SK-N-SH (cell line): ENCODE data around the gene ARHGEF37. TPM values are rescaled to one million over a fixed set of nuclear protein-coding genes. Genes with fewer than 3 reads are reported as not detected.

Experiments used
- CTCF ChIA-PET: fragments of 300-600, 350-600 bp; formaldehyde crosslinking; extraction: SDS; loops from one replicate; lab custom pipeline; 2021; lab: Yijun Ruan, JAX
- POLR2A ChIA-PET: fragments of 350-600 bp; sonication (Branson Sonifier 250); formaldehyde crosslinking; extraction: SDS; loops from one replicate; lab custom pipeline; 2020; ENCODE audit warnings: antibody characterized with exemption, inconsistent platforms; lab: Yijun Ruan, JAX
- DNase-seq: peaks from one replicate; pipeline ENCODE4 v3.0.0; 2012
- H2AFZ ChIP-seq: fragments of 200-600 bp; sonication (generic); 2 replicates; pipeline ENCODE4 v1.8.1; 2016; ENCODE audit warnings: antibody characterized with exemption, mild to moderate bottlenecking, low read depth
- H3F3A ChIP-seq: fragments of 200-600 bp; sonication (generic); replicated peaks from 2 replicates; pipeline ENCODE3; 2016; ENCODE audit warnings: antibody characterized with exemption, mild to moderate bottlenecking; ENCODE audit not compliant: insufficient read depth
- H3K27ac ChIP-seq, 2 experiments: fragments of 200-500 bp in 1 of 2; fragments of 200-600 bp in 1 of 2; sonication (Bioruptor generic) in 1 of 2; sonication (generic), shearing (Covaris generic) in 1 of 2; 2 replicates each; pipeline versions ENCODE4 v1.5.1 to v1.6.1; 2014 to 2016; ENCODE audit warnings: low read depth in 2 of 2, inconsistent platforms in 1 of 2, low read length in 1 of 2, mild to moderate bottlenecking in 1 of 2, mixed read lengths in 1 of 2
- H3K27me3 ChIP-seq: fragments of 200-600 bp; sonication (generic), shearing (Covaris generic); 2 replicates; pipeline ENCODE4 v1.6.1; 2016; ENCODE audit warnings: mixed run types; ENCODE audit not compliant: insufficient read depth
- H3K36me3 ChIP-seq, 2 experiments: fragments of 200-500 bp in 1 of 2; fragments of 200-600 bp in 1 of 2; sonication (Bioruptor generic) in 1 of 2; sonication (generic) in 1 of 2; replicated peaks in 1 of 2; 2 replicates each; pipeline versions ENCODE3 to v1.5.1; 2014 to 2016; ENCODE audit warnings: low read length in 1 of 2, mild to moderate bottlenecking in 1 of 2; ENCODE audit not compliant: insufficient read depth in 2 of 2, control insufficient read depth in 1 of 2
- H3K4me1 ChIP-seq, 2 experiments: fragments of 200-500 bp in 1 of 2; fragments of 200-600 bp in 1 of 2; sonication (Bioruptor generic) in 1 of 2; sonication (generic), shearing (Covaris generic) in 1 of 2; 2 replicates each; pipeline versions ENCODE4 v1.5.1 to v1.6.1; 2014 to 2016; ENCODE audit warnings: low read depth in 1 of 2, low read length in 1 of 2, mixed run types in 1 of 2; ENCODE audit not compliant: insufficient read depth in 2 of 2, control insufficient read depth in 1 of 2
- H3K4me2 ChIP-seq: fragments of 200-600 bp; sonication (generic), shearing (Covaris generic); 2 replicates; pipeline ENCODE4 v1.6.1; 2017; ENCODE audit warnings: mixed run types
- H3K4me3 ChIP-seq, 2 experiments: fragments of 200-500 bp in 1 of 2; fragments of 200-600 bp in 1 of 2; sonication (Bioruptor generic) in 1 of 2; sonication (generic), shearing (Covaris generic) in 1 of 2; 2 replicates each; pipeline versions ENCODE4 v1.5.1 to v1.8.1; 2014 to 2016; ENCODE audit warnings: low read depth in 2 of 2, inconsistent platforms in 1 of 2, low read length in 1 of 2, mild to moderate bottlenecking in 1 of 2, mixed read lengths in 1 of 2, moderate library complexity in 1 of 2
- H3K79me2 ChIP-seq: fragments of 200-600 bp; sonication (generic); 2 replicates; pipeline ENCODE4 v1.8.1; 2017; ENCODE audit warnings: mild to moderate bottlenecking; ENCODE audit not compliant: insufficient read depth
- H3K9ac ChIP-seq: fragments of 200-600 bp; sonication (generic); 2 replicates; pipeline ENCODE4 v1.6.1; 2017; ENCODE audit warnings: mixed run types
- H3K9me2 ChIP-seq: fragments of 200-600 bp; sonication (generic); 2 replicates; pipeline ENCODE4 v1.6.1; 2017; ENCODE audit warnings: mixed run types
- H3K9me3 ChIP-seq: fragments of 200-600 bp; sonication (generic); 2 replicates; pipeline ENCODE4 v1.6.1; 2017; ENCODE audit warnings: mixed run types, mild to moderate bottlenecking, moderate library complexity
- H4K20me1 ChIP-seq: fragments of 200-600 bp; sonication (generic); 2 replicates; pipeline ENCODE4 v1.6.1; 2017; ENCODE audit warnings: mild to moderate bottlenecking, mixed run types; ENCODE audit not compliant: insufficient read depth
- GATA2 ChIP-seq: sonication (generic); formaldehyde crosslinking; IDR thresholded peaks from 2 replicates; pipeline ENCODE4 v1.5.0; 2020; ENCODE audit warnings: mild to moderate bottlenecking, missing genetic modification reagents
- IRF3 ChIP-seq: fragments of 150-350 bp; IDR thresholded peaks from 2 replicates; pipeline ENCODE4 v1.6.1; 2016; ENCODE audit warnings: mild to moderate bottlenecking, low read depth, low read length
- MXI1 ChIP-seq: IDR thresholded peaks from 2 replicates; pipeline ENCODE4 v1.6.1; 2012; ENCODE audit warnings: mild to moderate bottlenecking, low read depth, low read length, improper control_type of control experiment
- PBX3 ChIP-seq: IDR thresholded peaks from 2 replicates; pipeline ENCODE4; 2012
- POLR2AphosphoS5 ChIP-seq: IDR thresholded peaks from 2 replicates; pipeline ENCODE4 v1.6.1; 2012; ENCODE audit warnings: low read depth, low read length
- RAD21 ChIP-seq: IDR thresholded peaks from 2 replicates; pipeline ENCODE4 v1.6.1; 2012; ENCODE audit warnings: mild to moderate bottlenecking, low read length
- RCOR1 ChIP-seq: fragments of 150-350 bp; IDR thresholded peaks from 2 replicates; pipeline ENCODE4 v1.6.1; 2017; ENCODE audit warnings: antibody characterized with exemption, low read length
- REST ChIP-seq: IDR thresholded peaks from 2 replicates; pipeline ENCODE4 v1.6.1; 2012; ENCODE audit warnings: mild to moderate bottlenecking, low read depth, low read length, moderate library complexity
- RFX5 ChIP-seq: IDR thresholded peaks from 2 replicates; pipeline ENCODE4 v1.6.1; 2012; ENCODE audit warnings: mild to moderate bottlenecking, improper control_type of control experiment, low read length
- RXRA ChIP-seq: IDR thresholded peaks from 2 replicates; pipeline ENCODE4 v1.4.0; 2012; ENCODE audit warnings: low read depth, mild to moderate bottlenecking, borderline replicate concordance
- TCF12 ChIP-seq: IDR thresholded peaks from 2 replicates; pipeline ENCODE4 v1.4.0; 2012
- USF2 ChIP-seq: fragments of 150-350 bp; IDR thresholded peaks from 2 replicates; pipeline ENCODE4 v1.6.1; 2017; ENCODE audit warnings: antibody characterized with exemption, low read length, low read depth, borderline replicate concordance
- WGBS: methylation state at CpG from one replicate; pipeline ENCODE4 v1.1.6; 2017; ENCODE audit warnings: low lambda C conversion rate; 5-methylcytosine and 5-hydroxymethylcytosine counted together
- polyA plus RNA-seq, 3 experiments: library from polyadenylated mRNA; depleted of rRNA; stranded (reverse); fragments of >200 nt; gene quantifications; 2 replicates each; pipeline ENCODE4 v1.2.3, GENCODE V29; 2012

Gene ARHGEF37
- polyA plus RNA-seq, 1 of the 3 experiments (the other 2 are of a cell fraction): 0.94 TPM

- peak overlapping the region; percentile 38 for H2AFZ ChIP-seq
- CTCF ChIA-PET: interaction anchor here (0.7 to 7.1 kb wide), 5 partner anchors 7 to 242 kb away, joined by 3 to 111 read pairs (median 21); partner anchors contain the start of gene CSNK1A1
- peaks cover 10 to 28% of the 10 kb centered on the region in 2 experiments for H3K4me1 ChIP-seq
- H3K4me2 ChIP-seq: peak overlapping the region; percentile 13; the same call in 1 of the 2 replicates
- H3K9ac ChIP-seq: no peak overlapping the region
- H3K27ac ChIP-seq: peak overlapping the region; percentile 7 to 98; a peak in 2 of 4 replicates
- H3F3A ChIP-seq: peaks cover 42% of the 10 kb centered on the region
- H3K79me2 ChIP-seq: peaks cover 5% of the 10 kb centered on the region; the same call in 1 of the 2 replicates
- no peaks in the 10 kb centered on the region for H3K9me3 ChIP-seq
- WGBS: 24% methylated on average over 2 of the region's 2 CpGs
- no peak for DNase-seq
- H3K9me2 ChIP-seq: no peaks in the 10 kb centered on the region
- no peaks in the 10 kb centered on the region for H4K20me1 ChIP-seq
- H3K36me3 ChIP-seq: no peaks in the 10 kb centered on the region
- no peak for TF ChIP-seq REST
- peak; percentile 22 for TF ChIP-seq TCF12
- POLR2A ChIA-PET: no interaction called here
- H3K27me3 ChIP-seq: no peaks in the 10 kb centered on the region
- no peak overlapping the region for H3K4me3 ChIP-seq
Measured at GRCh38 chr5:149559706-149560105, 21.6 kb upstream of the ARHGEF37 start.

- peak; percentile 50 for DNase-seq
- H4K20me1 ChIP-seq: no peaks in the 10 kb centered on the region
- CTCF ChIA-PET: interaction anchor here (0.7 to 7.1 kb wide), 14 partner anchors 10 to 821 kb away, joined by 3 to 111 read pairs (median 4); partner anchors contain the start of gene CSNK1A1
- H3K27me3 ChIP-seq: no peaks in the 10 kb centered on the region
- H3K9me2 ChIP-seq: no peaks in the 10 kb centered on the region
- H2AFZ ChIP-seq: peak overlapping the region; percentile 38; the same call in 1 of the 2 replicates
- no peaks in the 10 kb centered on the region for H3K9me3 ChIP-seq
- POLR2A ChIA-PET: interaction anchor here (1.7 kb wide), 1 partner anchor 10 kb away, joined by 5 read pairs; the partner anchor contains the start of gene CSNK1A1
- peak overlapping the region; percentile 19 to 42; a peak in 3 of 4 replicates for H3K4me3 ChIP-seq
- H3K4me1 ChIP-seq: peaks cover 10 to 28% of the 10 kb centered on the region in 2 experiments
- H3F3A ChIP-seq: peaks cover 47% of the 10 kb centered on the region
- 11% methylated on average over 2 of the region's 2 CpGs for WGBS
- H3K36me3 ChIP-seq: no peaks in the 10 kb centered on the region
- peak overlapping the region; percentile 88 to 98 for H3K27ac ChIP-seq
- peaks cover 5% of the 10 kb centered on the region; the same call in 1 of the 2 replicates for H3K79me2 ChIP-seq
- peak overlapping the region; percentile 77 for H3K9ac ChIP-seq
- peak overlapping the region; percentile 73; the same call in 1 of the 2 replicates for H3K4me2 ChIP-seq
- no peak for TF ChIP-seq USF2
- TF ChIP-seq REST: no peak
- TF ChIP-seq POLR2AphosphoS5: peak; percentile 83; the same call in 1 of the 2 replicates
- peak; percentile 65; the same call in 1 of the 2 replicates for TF ChIP-seq RXRA
- TF ChIP-seq PBX3: peak; percentile 72
- TF ChIP-seq IRF3: no peak
- TF ChIP-seq RAD21: no peak
- TF ChIP-seq RFX5: no peak
- TF ChIP-seq MXI1: peak; percentile 18; the same call in 1 of the 2 replicates
- 0 out of 2 replicates have a peak, but pooled peaks have one; percentile 35 for TF ChIP-seq RCOR1
- TF ChIP-seq GATA2: peak; percentile 50; the same call in 1 of the 2 replicates
Measured at GRCh38 chr5:149561848-149562247, 19.4 kb upstream of the ARHGEF37 start.
